Measurements from ENCODE around the gene FCHSD1.
A peak's percentile ranks its signal among the peaks of the same experiment; 100 is the strongest.

The FCHSD1 gene

GRCh38 chr5:141672841-141673813 is 21.9 kb upstream of the FCHSD1 start:
- no peaks in the 10 kb centered on the region for H3K9me3 ChIP-seq (ENCODE audit: insufficient read depth, low read length)

GRCh38 chr5:141672071-141672840 is 21.0 kb upstream of the FCHSD1 start:
- no peak overlapping the region for H3K9ac ChIP-seq (ENCODE audit: insufficient read length, low read depth)
- H3K27me3 ChIP-seq (ENCODE audit: insufficient read depth, insufficient read length) = no peaks in the 10 kb centered on the region
- no peaks in the 10 kb centered on the region for H3K9me3 ChIP-seq (ENCODE audit: insufficient read depth, low read length)
- DNase-seq (ENCODE audit: low read depth, low spot score) = no peak
- no peak overlapping the region for H3K4me3 ChIP-seq (ENCODE audit: insufficient read length, low read depth)
- peaks cover 5% of the 10 kb centered on the region for H3K4me1 ChIP-seq (ENCODE audit: insufficient read depth, insufficient read length)
- no peak for TF ChIP-seq ZNF274 (IDR thresholded peaks at IDR 0.05; ENCODE audit: low read depth, low read length)
- TF ChIP-seq YY1 (IDR thresholded peaks at IDR 0.05; ENCODE audit: insufficient read depth, insufficient read length) = no peak
- no peak for TF ChIP-seq SUZ12 (IDR thresholded peaks at IDR 0.05; ENCODE audit: extremely low read depth, insufficient read depth, insufficient read length)
- H3K36me3 ChIP-seq (ENCODE audit: insufficient read depth, insufficient read length, low read length) = peaks cover 43% of the 10 kb centered on the region

More at GRCh38 chr5:141672841-141673813, 21.9 kb upstream of the FCHSD1 start:
- no peak for DNase-seq (ENCODE audit: low read depth, low spot score)
- H3K9ac ChIP-seq (ENCODE audit: insufficient read length, low read depth) = no peak overlapping the region
- H3K36me3 ChIP-seq (ENCODE audit: insufficient read depth, insufficient read length, low read length) = peaks cover 44% of the 10 kb centered on the region
- no peaks in the 10 kb centered on the region for H3K27me3 ChIP-seq (ENCODE audit: insufficient read depth, insufficient read length)
- peaks cover 5% of the 10 kb centered on the region for H3K4me1 ChIP-seq (ENCODE audit: insufficient read depth, insufficient read length)
- no peak overlapping the region for H3K4me3 ChIP-seq (ENCODE audit: insufficient read length, low read depth)
- TF ChIP-seq SUZ12 (IDR thresholded peaks at IDR 0.05; ENCODE audit: extremely low read depth, insufficient read depth, insufficient read length) (no peak), YY1 (IDR thresholded peaks at IDR 0.05; ENCODE audit: insufficient read depth, insufficient read length) (no peak), ZNF274 (IDR thresholded peaks at IDR 0.05; ENCODE audit: low read depth, low read length) (no peak)

GRCh38 chr5:141669520-141669919 is 18.3 kb upstream of the FCHSD1 start:
- no peaks in the 10 kb centered on the region for H3K27me3 ChIP-seq (ENCODE audit: insufficient read depth, insufficient read length)
- DNase-seq (ENCODE audit: low read depth, low spot score) = no peak
- H3K4me3 ChIP-seq (ENCODE audit: insufficient read length, low read depth) = no peak overlapping the region
- TF ChIP-seq SUZ12 (IDR thresholded peaks at IDR 0.05; ENCODE audit: extremely low read depth, insufficient read depth, insufficient read length) = no peak
- no peak for TF ChIP-seq ZNF274 (IDR thresholded peaks at IDR 0.05; ENCODE audit: low read depth, low read length)
- peaks cover 5% of the 10 kb centered on the region for H3K4me1 ChIP-seq (ENCODE audit: insufficient read depth, insufficient read length)
- H3K9me3 ChIP-seq (ENCODE audit: insufficient read depth, low read length) = no peaks in the 10 kb centered on the region
- no peak overlapping the region for H3K9ac ChIP-seq (ENCODE audit: insufficient read length, low read depth)
- peaks cover 46% of the 10 kb centered on the region for H3K36me3 ChIP-seq (ENCODE audit: insufficient read depth, insufficient read length, low read length)

GRCh38 chr5:141668601-141669265 is 17.5 kb upstream of the FCHSD1 start:
- Histone ChIP-seq H3K9me3 (ENCODE audit: insufficient read depth, low read length) (no peaks in the 10 kb centered on the region), H3K27me3 (ENCODE audit: insufficient read depth, insufficient read length) (no peaks in the 10 kb centered on the region), H3K4me1 (ENCODE audit: insufficient read depth, insufficient read length) (peaks cover 5% of the 10 kb centered on the region), H3K4me3 (ENCODE audit: insufficient read length, low read depth) (no peak overlapping the region), H3K9ac (ENCODE audit: insufficient read length, low read depth) (peak overlapping the region; percentile 21), H3K36me3 (ENCODE audit: insufficient read depth, insufficient read length, low read length) (peaks cover 51% of the 10 kb centered on the region)
- TF ChIP-seq YY1 (IDR thresholded peaks at IDR 0.05; ENCODE audit: insufficient read depth, insufficient read length) (no peak), ZNF274 (IDR thresholded peaks at IDR 0.05; ENCODE audit: low read depth, low read length) (no peak), SUZ12 (IDR thresholded peaks at IDR 0.05; ENCODE audit: extremely low read depth, insufficient read depth, insufficient read length) (no peak)
- no peak for DNase-seq (ENCODE audit: low read depth, low spot score)

- Histone ChIP-seq H3K36me3 (ENCODE audit: insufficient read depth, insufficient read length, low read length) (peaks cover 50% of the 10 kb centered on the region), H3K27me3 (ENCODE audit: insufficient read depth, insufficient read length) (no peaks in the 10 kb centered on the region), H3K9me3 (ENCODE audit: insufficient read depth, low read length) (no peaks in the 10 kb centered on the region), H3K4me3 (ENCODE audit: insufficient read length, low read depth) (no peak overlapping the region), H3K9ac (ENCODE audit: insufficient read length, low read depth) (no peak overlapping the region), H3K4me1 (ENCODE audit: insufficient read depth, insufficient read length) (peaks cover 3% of the 10 kb centered on the region)
- TF ChIP-seq SUZ12 (IDR thresholded peaks at IDR 0.05; ENCODE audit: extremely low read depth, insufficient read depth, insufficient read length) (no peak), ZNF274 (IDR thresholded peaks at IDR 0.05; ENCODE audit: low read depth, low read length) (no peak), YY1 (IDR thresholded peaks at IDR 0.05; ENCODE audit: insufficient read depth, insufficient read length) (no peak)
- no peak for DNase-seq (ENCODE audit: low read depth, low spot score)
Measured at GRCh38 chr5:141665995-141666940, 15.1 kb upstream of the FCHSD1 start.

- Histone ChIP-seq H3K27me3 (ENCODE audit: insufficient read depth, insufficient read length) (no peaks in the 10 kb centered on the region), H3K9ac (ENCODE audit: insufficient read length, low read depth) (no peak overlapping the region), H3K4me1 (ENCODE audit: insufficient read depth, insufficient read length) (no peaks in the 10 kb centered on the region), H3K4me3 (ENCODE audit: insufficient read length, low read depth) (no peak overlapping the region), H3K9me3 (ENCODE audit: insufficient read depth, low read length) (no peaks in the 10 kb centered on the region), H3K36me3 (ENCODE audit: insufficient read depth, insufficient read length, low read length) (peaks cover 37% of the 10 kb centered on the region)
- no peak for DNase-seq (ENCODE audit: low read depth, low spot score)
- TF ChIP-seq YY1 (IDR thresholded peaks at IDR 0.05; ENCODE audit: insufficient read depth, insufficient read length) (no peak), ZNF274 (IDR thresholded peaks at IDR 0.05; ENCODE audit: low read depth, low read length) (no peak), SUZ12 (IDR thresholded peaks at IDR 0.05; ENCODE audit: extremely low read depth, insufficient read depth, insufficient read length) (no peak)
Measured at GRCh38 chr5:141664733-141665461, 13.7 kb upstream of the FCHSD1 start.
